Muscle layer of colon (tissue), 2 donors: ENCODE results near the gene HACD2.

Experiments used
- H3K27ac ChIP-seq: one replicate; pipeline ENCODE4 v1.7.0; 2013; ENCODE audit warnings: low read depth, mild to moderate bottlenecking, low read length, moderate library complexity
- H3K27me3 ChIP-seq, 2 donors: one replicate each; pipeline ENCODE4 v1.7.0; 2013; ENCODE audit warnings: low read length in 2 of 2, mild to moderate bottlenecking in 2 of 2; ENCODE audit not compliant: insufficient read depth in 2 of 2, control insufficient read depth in 1 of 2
- H3K36me3 ChIP-seq: one replicate; pipeline ENCODE4 v1.7.0; 2013; ENCODE audit warnings: mild to moderate bottlenecking, low read length; ENCODE audit not compliant: insufficient read depth
- H3K4me1 ChIP-seq: one replicate; pipeline ENCODE4 v1.7.0; 2013; ENCODE audit warnings: mild to moderate bottlenecking, low read length; ENCODE audit not compliant: insufficient read depth
- H3K4me3 ChIP-seq, 2 donors: one replicate each; pipeline ENCODE4 v1.7.0; 2013; ENCODE audit warnings: low read length in 2 of 2, low read depth in 1 of 2, mild to moderate bottlenecking in 1 of 2, moderate library complexity in 1 of 2
- H3K9ac ChIP-seq: one replicate; pipeline ENCODE4 v1.7.0; 2013; ENCODE audit warnings: low read length
- H3K9me3 ChIP-seq: one replicate; pipeline ENCODE4 v1.7.0; 2013; ENCODE audit warnings: mild to moderate bottlenecking, low read length
- donor health status: abdominal sarcoma.
- donor health status: Adenocarcinoma of cecum.

The HACD2 gene

DNA sequence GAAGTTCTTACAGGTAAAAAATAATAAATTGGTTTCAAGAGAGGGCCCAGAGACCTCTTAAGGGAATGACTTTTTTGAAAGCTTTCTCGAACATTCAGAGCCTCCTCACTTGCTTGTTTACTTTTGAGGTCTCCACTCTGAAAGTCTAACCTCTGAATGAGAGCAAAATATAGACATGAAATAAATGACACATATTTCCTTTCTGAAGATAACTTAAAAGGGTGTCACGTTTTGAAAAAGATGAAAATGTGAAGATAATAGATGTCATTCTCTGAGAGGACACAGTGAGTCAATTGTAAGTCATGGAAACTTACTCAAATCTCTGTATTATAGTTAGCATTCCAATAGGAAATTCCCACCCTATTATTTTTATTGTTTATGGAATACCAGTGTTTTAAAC is 44.6 kb downstream of the HACD2 start:
- no peaks in the 10 kb centered on the region for H3K9me3 ChIP-seq
- no peaks in the 10 kb centered on the region for H3K36me3 ChIP-seq
- no peak overlapping the region for H3K27ac ChIP-seq
- H3K4me3 ChIP-seq: no peak overlapping the region
- H3K4me1 ChIP-seq: peaks cover 1% of the 10 kb centered on the region
- no peaks in the 10 kb centered on the region for H3K27me3 ChIP-seq
- H3K9ac ChIP-seq: no peak overlapping the region

DNA sequence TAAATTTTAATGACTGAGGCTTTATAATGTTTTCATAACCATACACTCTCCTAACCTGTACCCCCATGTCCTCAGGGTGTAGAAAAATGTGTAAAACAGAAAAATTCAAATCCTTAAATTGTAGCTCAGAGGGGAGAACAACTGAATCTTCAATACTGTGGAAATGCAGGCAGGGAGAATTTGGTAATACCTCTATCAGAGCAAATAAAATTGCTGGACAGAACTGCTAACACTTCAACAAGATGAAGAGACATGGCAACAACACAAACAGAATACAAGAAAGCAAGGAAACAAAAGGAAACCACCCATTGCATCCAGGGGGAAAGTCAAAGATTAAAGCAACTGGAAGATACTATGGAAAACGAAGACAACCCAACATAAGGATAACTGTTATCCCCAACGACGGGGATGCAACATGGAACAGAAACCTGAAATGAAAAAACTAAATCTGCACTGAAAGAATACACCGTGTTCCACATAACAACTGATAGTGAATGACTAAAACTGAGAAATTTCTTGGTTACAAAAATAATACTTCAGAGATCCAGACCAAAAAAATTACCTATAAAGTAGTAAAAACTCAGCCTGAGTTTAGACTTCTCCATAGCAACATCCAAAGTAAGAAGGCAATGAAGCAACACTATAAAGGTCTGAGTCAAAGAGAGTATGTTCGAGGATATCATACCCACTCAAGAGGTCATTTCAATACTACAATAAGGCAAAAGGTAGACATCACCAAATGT is 48.5 kb downstream of the HACD2 start:
- Histone ChIP-seq H3K9ac (no peak overlapping the region), H3K27ac (no peak overlapping the region), H3K4me1 (peaks cover 12% of the 10 kb centered on the region), H3K4me3 (no peak overlapping the region), H3K9me3 (no peaks in the 10 kb centered on the region), H3K36me3 (no peaks in the 10 kb centered on the region), H3K27me3 (no peaks in the 10 kb centered on the region)

DNA sequence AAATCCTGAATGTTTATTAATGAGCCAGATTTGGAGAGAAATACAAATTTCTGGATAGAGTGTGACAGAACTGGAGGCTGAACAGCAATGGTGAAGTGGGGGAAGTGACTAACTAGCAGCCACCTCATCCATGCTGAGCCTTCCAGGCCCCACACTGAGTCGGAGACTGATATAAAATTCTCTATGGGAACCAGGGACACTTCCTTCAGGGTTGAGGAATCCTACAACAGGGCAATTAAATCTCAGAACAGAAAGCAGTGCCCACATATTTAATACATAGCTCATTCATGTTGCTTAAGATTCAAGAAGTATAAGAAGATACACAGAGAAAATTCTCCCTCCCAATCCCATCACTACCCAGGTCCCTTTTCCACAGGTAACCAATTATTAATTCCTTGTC is 49.3 kb downstream of the HACD2 start:
- no peak overlapping the region for H3K27ac ChIP-seq
- no peak overlapping the region for H3K9ac ChIP-seq
- H3K4me3 ChIP-seq: no peak overlapping the region
- H3K4me1 ChIP-seq: peaks cover 12% of the 10 kb centered on the region
- H3K36me3 ChIP-seq: no peaks in the 10 kb centered on the region
- H3K9me3 ChIP-seq: no peaks in the 10 kb centered on the region
- H3K27me3 ChIP-seq: no peaks in the 10 kb centered on the region

DNA sequence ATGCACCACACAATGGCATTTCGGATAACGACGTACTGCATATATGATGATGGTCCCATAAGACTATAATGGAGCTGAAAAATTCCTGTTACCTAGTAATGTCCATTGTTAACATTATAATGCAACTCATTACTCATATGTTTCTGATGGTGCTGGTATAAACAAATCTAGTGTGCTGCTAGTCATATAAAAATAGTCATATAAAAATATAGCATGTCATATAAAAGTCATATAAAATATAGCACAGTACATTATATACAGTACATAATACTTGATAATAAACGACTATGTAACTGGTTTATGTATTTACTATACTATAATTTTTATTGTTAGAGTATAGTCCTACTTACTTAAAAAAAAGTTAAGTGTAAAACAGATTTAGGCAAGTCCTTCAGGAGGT is 50.6 kb downstream of the HACD2 start:
- Histone ChIP-seq H3K27me3 (no peaks in the 10 kb centered on the region), H3K36me3 (no peaks in the 10 kb centered on the region), H3K4me3 (no peak overlapping the region), H3K9ac (no peak overlapping the region), H3K9me3 (no peaks in the 10 kb centered on the region), H3K27ac (no peak overlapping the region), H3K4me1 (peaks cover 12% of the 10 kb centered on the region)

DNA sequence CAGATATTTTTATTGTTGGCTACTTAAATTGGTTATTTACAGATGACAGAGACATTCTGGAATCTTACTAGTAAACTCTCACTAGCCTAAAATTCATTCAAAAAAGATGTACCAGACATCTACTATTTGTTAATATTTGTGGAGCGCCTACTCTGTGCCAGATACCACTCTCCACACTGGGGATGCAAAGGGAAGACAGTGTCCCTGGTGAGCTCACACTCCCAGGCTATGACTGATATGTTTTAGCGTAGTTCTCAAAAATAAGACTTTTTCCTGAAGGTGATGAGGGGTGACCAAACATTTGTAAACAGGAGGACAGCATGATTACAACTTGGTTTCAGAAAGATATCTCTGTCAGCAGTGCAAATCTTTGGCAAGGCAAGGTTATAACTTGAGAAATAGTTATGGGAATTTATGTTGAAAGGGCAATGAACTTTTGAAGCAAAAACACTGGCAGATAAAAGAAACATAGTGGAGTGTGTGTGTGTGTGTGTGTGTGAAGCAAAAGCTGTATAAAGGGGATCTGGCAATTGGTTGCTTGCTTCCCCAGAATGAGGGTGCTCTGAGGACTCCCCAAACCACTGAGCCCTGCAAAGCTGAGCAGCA is 51.2 kb downstream of the HACD2 start:
- Histone ChIP-seq H3K27ac (no peak overlapping the region), H3K9ac (no peak overlapping the region), H3K9me3 (no peaks in the 10 kb centered on the region), H3K27me3 (no peaks in the 10 kb centered on the region), H3K36me3 (no peaks in the 10 kb centered on the region), H3K4me1 (peaks cover 12% of the 10 kb centered on the region), H3K4me3 (no peak overlapping the region)

DNA sequence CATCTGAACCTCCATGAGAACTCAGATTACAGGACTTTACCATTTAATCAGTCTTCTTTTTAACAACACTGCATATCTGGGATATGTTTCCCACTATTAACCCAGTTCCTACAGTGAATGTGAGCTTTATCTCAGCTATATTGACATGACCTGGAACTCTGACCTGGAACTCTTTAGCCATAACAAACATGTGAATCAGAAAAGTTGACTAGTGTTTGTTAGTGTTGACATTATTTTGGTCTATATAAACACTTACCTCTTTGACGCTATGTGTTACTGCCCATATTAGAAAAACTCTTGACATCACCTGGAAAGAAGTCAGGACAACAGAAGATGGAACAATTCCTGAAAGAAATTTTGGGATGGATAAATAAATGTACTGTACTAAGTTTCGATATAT is 56.7 kb downstream of the HACD2 start:
- H3K9me3 ChIP-seq: no peaks in the 10 kb centered on the region
- no peak overlapping the region for H3K4me3 ChIP-seq
- no peak overlapping the region for H3K27ac ChIP-seq
- H3K36me3 ChIP-seq: peaks cover 7% of the 10 kb centered on the region
- H3K4me1 ChIP-seq: no peaks in the 10 kb centered on the region
- H3K27me3 ChIP-seq: no peaks in the 10 kb centered on the region
- no peak overlapping the region for H3K9ac ChIP-seq

DNA sequence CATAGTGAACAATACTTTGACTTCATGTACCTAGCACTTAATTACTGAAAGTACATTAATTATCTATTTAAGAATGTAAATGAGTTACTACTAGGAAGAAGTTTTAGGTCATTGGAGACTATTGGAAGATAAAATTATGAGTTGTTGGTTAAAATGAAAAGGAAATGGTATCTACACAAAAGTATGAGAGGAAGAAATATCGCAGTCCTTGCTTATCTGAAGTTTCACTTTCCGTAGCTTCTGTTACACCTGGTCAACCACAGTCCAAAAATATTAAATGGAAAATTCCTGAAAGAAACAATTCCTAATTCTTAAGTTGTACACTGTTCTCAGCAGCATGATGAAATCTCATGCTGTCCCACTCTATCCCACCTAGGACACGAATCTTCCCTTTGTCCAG is 57.8 kb downstream of the HACD2 start:
- no peak overlapping the region for H3K4me3 ChIP-seq
- H3K27ac ChIP-seq: no peak overlapping the region
- no peaks in the 10 kb centered on the region for H3K27me3 ChIP-seq
- H3K4me1 ChIP-seq: peaks cover 5% of the 10 kb centered on the region
- no peak overlapping the region for H3K9ac ChIP-seq
- peaks cover 7% of the 10 kb centered on the region for H3K36me3 ChIP-seq
- no peaks in the 10 kb centered on the region for H3K9me3 ChIP-seq

DNA sequence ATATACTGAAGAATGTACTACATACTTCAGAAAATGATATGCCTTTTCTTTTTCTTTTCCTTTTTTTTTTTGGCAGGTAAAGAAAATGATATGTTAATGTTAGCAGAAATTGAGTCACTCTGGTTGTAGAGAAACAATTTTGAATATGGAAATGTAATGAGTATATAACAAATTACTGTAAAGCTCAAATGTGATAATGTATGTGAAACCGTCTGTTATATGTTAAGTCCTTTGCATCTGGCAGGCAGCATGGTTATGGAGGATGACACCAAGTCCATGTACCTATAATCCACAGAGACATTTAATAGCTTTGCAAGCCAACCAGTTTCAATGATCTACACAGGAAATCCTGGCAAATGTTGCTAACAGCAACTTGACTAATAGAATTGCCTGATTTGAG is 58.4 kb downstream of the HACD2 start:
- H3K9ac ChIP-seq: no peak overlapping the region
- H3K27ac ChIP-seq: no peak overlapping the region
- H3K9me3 ChIP-seq: no peaks in the 10 kb centered on the region
- H3K4me3 ChIP-seq: no peak overlapping the region
- H3K36me3 ChIP-seq: peaks cover 7% of the 10 kb centered on the region
- H3K4me1 ChIP-seq: peaks cover 9% of the 10 kb centered on the region
- H3K27me3 ChIP-seq: no peaks in the 10 kb centered on the region

DNA sequence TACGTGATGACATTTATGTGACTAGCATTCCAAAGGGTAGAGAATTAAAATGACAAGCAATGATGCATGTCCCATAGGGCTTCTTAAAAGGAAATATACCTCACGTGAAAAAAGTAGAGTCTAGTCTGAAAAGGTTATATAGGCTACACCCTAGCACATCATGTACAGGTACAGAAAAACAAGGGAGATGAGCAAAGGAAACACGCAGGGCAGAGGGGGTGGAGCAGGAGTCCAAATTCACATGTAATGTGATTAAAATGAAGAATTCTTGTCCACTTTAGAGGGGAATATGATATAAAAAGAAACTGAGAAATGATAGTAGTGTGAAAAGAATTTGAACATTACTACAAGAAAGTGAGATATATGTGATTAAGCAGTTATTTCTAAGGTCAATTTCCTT is 59.4 kb downstream of the HACD2 start:
- no peaks in the 10 kb centered on the region for H3K9me3 ChIP-seq
- H3K4me3 ChIP-seq: no peak overlapping the region
- no peak overlapping the region for H3K9ac ChIP-seq
- no peak overlapping the region for H3K27ac ChIP-seq
- peaks cover 16% of the 10 kb centered on the region for H3K4me1 ChIP-seq
- peaks cover 7% of the 10 kb centered on the region for H3K36me3 ChIP-seq
- no peaks in the 10 kb centered on the region for H3K27me3 ChIP-seq

DNA sequence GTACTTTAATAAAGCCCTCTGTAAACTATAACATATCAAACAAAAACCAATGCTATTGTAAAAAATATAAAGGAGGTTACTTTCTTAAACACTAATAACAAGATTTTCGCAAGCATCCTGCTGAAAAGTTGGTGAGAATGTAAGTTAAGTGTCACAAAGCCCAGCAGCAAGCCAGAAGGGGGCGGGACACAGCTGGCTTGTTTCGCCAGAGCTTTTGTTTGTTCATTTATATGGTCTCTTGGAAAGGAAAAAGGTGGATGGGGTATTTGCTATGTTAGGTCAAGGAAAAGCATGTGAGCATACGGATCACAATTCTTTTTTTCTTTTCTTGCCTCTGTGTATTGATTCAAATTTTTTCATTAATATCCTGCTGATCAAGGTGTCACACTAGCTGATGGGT is 59.9 kb downstream of the HACD2 start:
- H3K4me1 ChIP-seq: peaks cover 16% of the 10 kb centered on the region
- no peaks in the 10 kb centered on the region for H3K27me3 ChIP-seq
- H3K9me3 ChIP-seq: no peaks in the 10 kb centered on the region
- H3K4me3 ChIP-seq: no peak overlapping the region
- H3K27ac ChIP-seq: no peak overlapping the region
- no peak overlapping the region for H3K9ac ChIP-seq
- H3K36me3 ChIP-seq: peaks cover 7% of the 10 kb centered on the region

DNA sequence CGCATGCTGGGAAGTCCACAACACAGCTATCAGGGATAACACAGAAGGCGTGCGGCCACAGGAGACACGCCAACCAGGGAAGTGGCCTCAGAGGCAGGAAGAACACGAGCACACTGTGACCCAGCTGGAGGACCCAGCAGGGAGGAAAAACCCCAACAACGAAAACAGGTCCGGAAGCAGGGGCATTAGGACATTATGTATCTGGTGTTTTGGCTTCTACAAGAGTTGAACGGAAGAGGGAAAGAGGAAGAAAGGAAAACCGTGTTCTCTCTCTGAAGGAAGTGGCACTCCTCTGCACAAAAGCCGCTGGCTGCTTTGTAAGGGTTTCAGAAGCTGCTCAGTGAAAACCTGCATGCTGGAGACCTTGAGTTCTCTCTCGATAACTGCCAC is 61.8 kb downstream of the HACD2 start:
- Histone ChIP-seq H3K4me3 (no peak overlapping the region), H3K27ac (no peak overlapping the region), H3K36me3 (peaks cover 7% of the 10 kb centered on the region), H3K4me1 (peaks cover 16% of the 10 kb centered on the region), H3K9me3 (no peaks in the 10 kb centered on the region), H3K9ac (no peak overlapping the region), H3K27me3 (no peaks in the 10 kb centered on the region)
